ENCODE results near the gene CFAP100. TPM values are rescaled to one million over a fixed set of nuclear protein-coding genes. Genes with fewer than 3 reads are reported as not detected.

The CFAP100 gene
- total RNA-seq, 1 experiment from 2014 or later = not detected

GRCh38 chr3:126396536-126396935 lies 1.8 kb downstream of the CFAP100 start:
- TF ChIP-seq EZH2 (IDR thresholded peaks at IDR 0.05; ENCODE audit: low read depth) (no peak), CTCF (conservative IDR thresholded peaks at IDR 0.05) (no peak)
- peaks cover 13% of the 10 kb centered on the region; the same call in 1 of the 2 replicates for H3F3A ChIP-seq (ENCODE audit: insufficient read depth, low read depth)
- POLR2A ChIA-PET (ENCODE audit: unreplicated experiment) = interaction anchor here (0.6 kb wide), 1 partner anchor 172 kb away, joined by 20 read pairs; no protein-coding TSS in a partner anchor
- no peak overlapping the region for H3K4me3 ChIP-seq
- H3K4me2 ChIP-seq = no peak overlapping the region
- no peaks in the 10 kb centered on the region for H3K27me3 ChIP-seq (ENCODE audit: insufficient read depth, low read depth)
- no peak overlapping the region for H2AFZ ChIP-seq
- no TSS peak for BruUV-seq (replicated peaks)
- H3K9me2 ChIP-seq (ENCODE audit: insufficient read depth) = no peaks in the 10 kb centered on the region
- no peaks in the 10 kb centered on the region for H3K79me2 ChIP-seq (ENCODE audit: low read depth)
- CTCF ChIA-PET = interaction anchor here (0.7 kb wide), 1 partner anchor 1054 kb away, joined by 4 read pairs; no protein-coding TSS in a partner anchor
- no peaks in the 10 kb centered on the region for H4K20me1 ChIP-seq (ENCODE audit: insufficient read depth)
- no peaks in the 10 kb centered on the region for H3K9me3 ChIP-seq (ENCODE audit: insufficient read depth, low read depth)
- intact Hi-C loops (cut with micrococcal nuclease; ENCODE audit: unreplicated experiment) = no loop called here
- peaks cover 14% of the 10 kb centered on the region for H3K4me1 ChIP-seq (replicated peaks; ENCODE audit: insufficient read depth)
- H3K36me3 ChIP-seq (ENCODE audit: low read depth) = no peaks in the 10 kb centered on the region
- H3K27ac ChIP-seq = no peak overlapping the region
- DNase-seq = no peak

GRCh38 chr3:126397610-126398422 lies 3.1 kb downstream of the CFAP100 start:
- Histone ChIP-seq H3K27ac (no peak overlapping the region), H3K36me3 (ENCODE audit: low read depth) (no peaks in the 10 kb centered on the region), H2AFZ (no peak overlapping the region), H3K79me2 (ENCODE audit: low read depth) (no peaks in the 10 kb centered on the region), H3K4me2 (no peak overlapping the region), H3K9me2 (ENCODE audit: insufficient read depth) (no peaks in the 10 kb centered on the region), H4K20me1 (ENCODE audit: insufficient read depth) (no peaks in the 10 kb centered on the region), H3K9me3 (ENCODE audit: insufficient read depth, low read depth) (no peaks in the 10 kb centered on the region), H3F3A (ENCODE audit: insufficient read depth, low read depth) (peaks cover 13% of the 10 kb centered on the region; the same call in 1 of the 2 replicates), H3K27me3 (ENCODE audit: insufficient read depth, low read depth) (no peaks in the 10 kb centered on the region), H3K4me1 (replicated peaks; ENCODE audit: insufficient read depth) (peaks cover 14% of the 10 kb centered on the region), H3K4me3 (no peak overlapping the region)
- intact Hi-C loops (cut with micrococcal nuclease; ENCODE audit: unreplicated experiment) = no loop called here
- DNase-seq = no peak
- ChIA-PET POLR2A (ENCODE audit: unreplicated experiment) (interaction anchor here (0.5 kb wide), 1 partner anchor 65 kb away, joined by 4 read pairs; no protein-coding TSS in a partner anchor), CTCF (no interaction called here)
- no TSS peak for BruUV-seq (replicated peaks)
- TF ChIP-seq EZH2 (IDR thresholded peaks at IDR 0.05; ENCODE audit: low read depth) (no peak), CTCF (conservative IDR thresholded peaks at IDR 0.05) (no peak)

GRCh38 chr3:126398423-126399350 lies 4.0 kb downstream of the CFAP100 start:
- H3F3A ChIP-seq (ENCODE audit: insufficient read depth, low read depth) = peaks cover 13% of the 10 kb centered on the region; the same call in 1 of the 2 replicates
- H4K20me1 ChIP-seq (ENCODE audit: insufficient read depth) = no peaks in the 10 kb centered on the region
- peaks cover 14% of the 10 kb centered on the region for H3K4me1 ChIP-seq (replicated peaks; ENCODE audit: insufficient read depth)
- H3K27me3 ChIP-seq (ENCODE audit: insufficient read depth, low read depth) = no peaks in the 10 kb centered on the region
- no peak overlapping the region for H3K4me3 ChIP-seq
- no peaks in the 10 kb centered on the region for H3K9me3 ChIP-seq (ENCODE audit: insufficient read depth, low read depth)
- TF ChIP-seq EZH2 (IDR thresholded peaks at IDR 0.05; ENCODE audit: low read depth) (no peak), CTCF (conservative IDR thresholded peaks at IDR 0.05) (no peak)
- peak overlapping the region; percentile 63 for H3K27ac ChIP-seq
- H3K36me3 ChIP-seq (ENCODE audit: low read depth) = no peaks in the 10 kb centered on the region
- H3K4me2 ChIP-seq = peak overlapping the region; percentile 30; the same call in 1 of the 2 replicates
- H3K9me2 ChIP-seq (ENCODE audit: insufficient read depth) = no peaks in the 10 kb centered on the region
- H2AFZ ChIP-seq = no peak overlapping the region
- no peak for DNase-seq
- POLR2A ChIA-PET (ENCODE audit: unreplicated experiment) = interaction anchor here (0.5 kb wide), 1 partner anchor 64 kb away, joined by 4 read pairs; no protein-coding TSS in a partner anchor
- CTCF ChIA-PET = no interaction called here
- H3K79me2 ChIP-seq (ENCODE audit: low read depth) = no peaks in the 10 kb centered on the region
- no TSS peak for BruUV-seq (replicated peaks)
- intact Hi-C loops (cut with micrococcal nuclease; ENCODE audit: unreplicated experiment) = no loop called here

Data from PC-9 (cell line).